Fibroblast of lung (primary cell): ENCODE results near the gene KPNA1. TPM values are rescaled to one million over a fixed set of nuclear protein-coding genes. Genes with fewer than 3 reads are reported as not detected.
"Not testable (repeated sequence)": the region's sequence is repeated elsewhere in the genome, so short reads cannot be mapped to it uniquely, and the experiment has no call there.

Experiments used
- DNase-seq, 2 donors: peaks; one replicate each; pipeline versions ENCODE4 v3.0.0 to v3.0.0-alpha.2; 2010; ENCODE audit warnings: low read depth in 2 of 2
- H2AFZ ChIP-seq: 2 replicates; pipeline ENCODE4 v1.5.1; 2012; ENCODE audit warnings: low read length, control low read depth, inconsistent platforms
- H3K27ac ChIP-seq: 2 replicates; pipeline ENCODE4 v1.5.1; 2011; ENCODE audit warnings: low read length, control low read depth; ENCODE audit not compliant: insufficient read depth
- H3K27me3 ChIP-seq: 2 replicates; pipeline ENCODE4 v1.5.1; 2011; ENCODE audit warnings: mild to moderate bottlenecking, low read length; ENCODE audit not compliant: control insufficient read depth, insufficient read depth
- H3K36me3 ChIP-seq: 2 replicates; pipeline ENCODE4 v1.5.1; 2011; ENCODE audit warnings: low read length; ENCODE audit not compliant: control insufficient read depth, insufficient read depth
- H3K4me1 ChIP-seq: 2 replicates; pipeline ENCODE4 v1.5.1; 2011; ENCODE audit warnings: low read length; ENCODE audit not compliant: control insufficient read depth, insufficient read depth; ENCODE audit errors: extremely low read depth
- H3K4me2 ChIP-seq: 2 replicates; pipeline ENCODE4 v1.5.1; 2011; ENCODE audit warnings: low read length, control low read depth; ENCODE audit not compliant: insufficient read depth; ENCODE audit errors: extremely low read depth
- H3K4me3 ChIP-seq, 4 experiments: fragments of 200-600 bp in 1 of 4; sonication (generic) in 1 of 4; replicated peaks in 1 of 4; 2 replicates each; pipeline ENCODE4 v1.5.1; 2011 to 2016; ENCODE audit warnings: low read length in 4 of 4, low read depth in 3 of 4, mild to moderate bottlenecking in 3 of 4, control low read depth in 2 of 4, inconsistent platforms in 1 of 4, mixed read lengths in 1 of 4; ENCODE audit not compliant: insufficient read depth in 1 of 4; ENCODE audit errors: control extremely low read depth in 1 of 4
- H3K79me2 ChIP-seq: 2 replicates; pipeline ENCODE4 v1.5.1; 2012; ENCODE audit warnings: mild to moderate bottlenecking, low read length, inconsistent platforms; ENCODE audit not compliant: control insufficient read depth, insufficient read depth
- H3K9ac ChIP-seq: 2 replicates; pipeline ENCODE4 v1.5.1; 2011; ENCODE audit warnings: mild to moderate bottlenecking, low read length, control low read depth; ENCODE audit not compliant: insufficient read depth
- H3K9me3 ChIP-seq: 2 replicates; pipeline ENCODE4 v1.5.1; 2012; ENCODE audit warnings: low read depth, low read length; ENCODE audit not compliant: control insufficient read depth, insufficient read depth
- H4K20me1 ChIP-seq: 2 replicates; pipeline ENCODE4 v1.5.1; 2011; ENCODE audit warnings: low read length; ENCODE audit not compliant: control insufficient read depth, insufficient read depth; ENCODE audit errors: extremely low read depth
- CTCF ChIP-seq, 2 donors: IDR thresholded peaks in 1 of 2; conservative IDR thresholded peaks in 1 of 2; 1 replicate in 1 of 2; 2 replicates in 1 of 2; pipeline ENCODE4 v1.5.1; 2011 to 2012; ENCODE audit warnings: low read length in 2 of 2, control low read depth in 1 of 2, inconsistent platforms in 1 of 2, low read depth in 1 of 2, mild to moderate bottlenecking in 1 of 2
- EZH2 ChIP-seq: IDR thresholded peaks from 2 replicates; pipeline ENCODE4 v1.5.1; 2012; ENCODE audit warnings: low read length, control low read depth, mild to moderate bottlenecking; ENCODE audit errors: missing control alignments
- polyA plus RNA-seq, 2 donors: library from polyadenylated mRNA; depleted of rRNA in 1 of 2; stranded (reverse) in 1 of 2; unstranded in 1 of 2; fragments of >200 nt; gene quantifications; 2 replicates each; pipeline ENCODE4 v1.2.1, GENCODE V29; 2011 to 2012; ENCODE audit warnings: missing spikeins in 1 of 2
- total RNA-seq: library from RNA; depleted of rRNA; stranded (reverse); fragments of >200 nt; gene quantifications from 2 replicates; pipeline ENCODE4 v1.2.1, GENCODE V29; 2014

Gene KPNA1
- total and polyA plus RNA-seq, 2 donors (not counting 1 experiment from before 2014, with no cell fraction given) = 23.9 to 56.0 TPM

- H3K9me3 ChIP-seq = no peaks in the 10 kb centered on the region
These were observed 3.7 kb downstream of the KPNA1 start for GRCh38 chr3:122510878-122511535.

GRCh38 chr3:122508944-122509343, 5.8 kb downstream of the KPNA1 start:
- not testable (repeated sequence) for H3K4me1 ChIP-seq, H4K20me1 ChIP-seq

More at GRCh38 chr3:122510878-122511535, 3.7 kb downstream of the KPNA1 start:
- peaks cover 73% of the 10 kb centered on the region for H3K79me2 ChIP-seq
- no peaks in the 10 kb centered on the region for H3K4me1 ChIP-seq
- H3K36me3 ChIP-seq = no peaks in the 10 kb centered on the region
- no peak overlapping the region for H3K4me2 ChIP-seq
- no peaks in the 10 kb centered on the region for H4K20me1 ChIP-seq
- no peak overlapping the region for H3K9ac ChIP-seq
- H3K27me3 ChIP-seq = no peaks in the 10 kb centered on the region
- H3K27ac ChIP-seq = no peak overlapping the region
- TF ChIP-seq CTCF (conservative IDR thresholded peaks at IDR 0.05 in 1 of 2, IDR thresholded peaks at IDR 0.05 in 1 of 2; ENCODE audit: low read depth in 1 of 2, low read length in 2 of 2) (no peak), EZH2 (no peak)
- no peak overlapping the region for H2AFZ ChIP-seq
- H3K4me3 ChIP-seq = no peak overlapping the region
- peak in 1 of 2 donors; percentile 3 for DNase-seq

GRCh38 chr3:122508135-122508914, 6.4 kb downstream of the KPNA1 start:
- DNase-seq = no peak
- Histone ChIP-seq H2AFZ (no peak overlapping the region), H4K20me1 (no peaks in the 10 kb centered on the region), H3K27ac (no peak overlapping the region), H3K27me3 (no peaks in the 10 kb centered on the region), H3K79me2 (peaks cover 90% of the 10 kb centered on the region), H3K9me3 (no peaks in the 10 kb centered on the region), H3K4me2 (no peak overlapping the region), H3K9ac (no peak overlapping the region), H3K36me3 (no peaks in the 10 kb centered on the region), H3K4me3 (no peak overlapping the region), H3K4me1 (no peaks in the 10 kb centered on the region)
- TF ChIP-seq CTCF (conservative IDR thresholded peaks at IDR 0.05 in 1 of 2, IDR thresholded peaks at IDR 0.05 in 1 of 2; ENCODE audit: low read depth in 1 of 2, low read length in 2 of 2) (no peak), EZH2 (no peak)

More at GRCh38 chr3:122508944-122509343, 5.8 kb downstream of the KPNA1 start:
- H3K4me3 ChIP-seq, H3K36me3 ChIP-seq, H3K27ac ChIP-seq, H2AFZ ChIP-seq, H3K9ac ChIP-seq, H3K27me3 ChIP-seq, H3K9me3 ChIP-seq, H3K4me2 ChIP-seq: not testable (repeated sequence)
- peaks cover 93% of the 10 kb centered on the region for H3K79me2 ChIP-seq
- peak in 1 of 2 donors; percentile 59 for DNase-seq
